BJ (cell line): Measurements from ENCODE around the gene OR5AL1. TPM values are rescaled to one million over a fixed set of nuclear protein-coding genes. Genes with fewer than 3 reads are reported as not detected.
"Not testable (repeated sequence)": the region's sequence is repeated elsewhere in the genome, so short reads cannot be mapped to it uniquely, and the experiment has no call there.

Experiments
- CTCF ChIA-PET: fragments of 350-600 bp; formaldehyde crosslinking; extraction: SDS; loops from one replicate; lab custom pipeline; 2021; ENCODE audit warnings: antibody characterized with exemption, inconsistent platforms; lab: Yijun Ruan, JAX
- POLR2A ChIA-PET: fragments of 300-600 bp; sonication (Branson Sonifier 250); formaldehyde crosslinking; extraction: SDS; loops from one replicate; lab custom pipeline; 2021; ENCODE audit warnings: antibody characterized with exemption; lab: Charles Lee
- DNase-seq: peaks from one replicate; pipeline ENCODE4 v3.0.0-alpha.2; 2011; ENCODE audit warnings: low read depth
- H3K27me3 ChIP-seq: 2 replicates; pipeline ENCODE4 v1.6.0; 2011; ENCODE audit warnings: low read length; ENCODE audit not compliant: control insufficient read depth, insufficient read depth
- H3K36me3 ChIP-seq: 2 replicates; pipeline ENCODE4 v1.5.1; 2011; ENCODE audit warnings: low read length; ENCODE audit not compliant: control insufficient read depth, insufficient read depth
- H3K4me3 ChIP-seq: 2 replicates; pipeline ENCODE4 v1.5.1; 2011; ENCODE audit warnings: low read depth, mild to moderate bottlenecking, control low read depth, low read length
- CTCF ChIP-seq: IDR thresholded peaks from 2 replicates; pipeline ENCODE4 v1.5.1; 2011; ENCODE audit warnings: low read depth, mild to moderate bottlenecking, control low read depth, inconsistent platforms, low read length, moderate library complexity; ENCODE audit not compliant: insufficient read depth
- polyA minus RNA-seq: library from RNA; depleted of rRNA, polyadenylated mRNA; stranded (reverse); fragments of >200 nt; gene quantifications from 2 replicates; pipeline ENCODE4 v1.2.3, GENCODE V29; 2011; rRNA and poly(A)+ RNA removed
- polyA plus RNA-seq: library from polyadenylated mRNA; depleted of rRNA; stranded (reverse); fragments of >200 nt; gene quantifications from 2 replicates; pipeline ENCODE4 v1.2.3, GENCODE V29; 2011; rRNA removed

The OR5AL1 gene
- polyA plus RNA-seq = not detected in 2 replicates
- not detected in 2 replicates for polyA minus RNA-seq

- no peak for DNase-seq
- no peak for TF ChIP-seq CTCF
- CTCF ChIA-PET = no interaction called here
- no peaks in the 10 kb centered on the region for H3K36me3 ChIP-seq
- H3K4me3 ChIP-seq = no peak within 1 kb of the TSS
- POLR2A ChIA-PET = no interaction called here
- H3K27me3 ChIP-seq = no peaks in the 10 kb centered on the region
Measured at GRCh38 chr11:56412396-56412795, at the start of gene OR5AL1. TSS of gene OR5AL1 (plus strand) at chr11:56412696.

- no peak for DNase-seq
- H3K4me3 ChIP-seq = no peak within 1 kb of the TSS
- ChIA-PET CTCF (no interaction called here), POLR2A (no interaction called here)
- no peaks in the 10 kb centered on the region for H3K36me3 ChIP-seq
- TF ChIP-seq CTCF = no peak
- no peaks in the 10 kb centered on the region for H3K27me3 ChIP-seq
Measured at GRCh38 chr11:56375324-56375723, 37.2 kb upstream of the OR5AL1 start, which contains the start of gene OR8U1. TSS of gene OR8U1 (plus strand) at chr11:56375624. CDS start at chr11:56375624, 0 bp downstream.

- H3K27me3 ChIP-seq = no peaks in the 10 kb centered on the region
- no peak for DNase-seq
- H3K36me3 ChIP-seq = no peaks in the 10 kb centered on the region
- POLR2A ChIA-PET = no interaction called here
- no peak overlapping the region for H3K4me3 ChIP-seq
- CTCF ChIA-PET = interaction anchor here (0.5 kb wide), 1 partner anchor 16 kb away, joined by 3 read pairs; no protein-coding TSS in a partner anchor
- no peak for TF ChIP-seq CTCF
Measured at GRCh38 chr11:56380120-56380519, 32.4 kb upstream of the OR5AL1 start.

DNA sequence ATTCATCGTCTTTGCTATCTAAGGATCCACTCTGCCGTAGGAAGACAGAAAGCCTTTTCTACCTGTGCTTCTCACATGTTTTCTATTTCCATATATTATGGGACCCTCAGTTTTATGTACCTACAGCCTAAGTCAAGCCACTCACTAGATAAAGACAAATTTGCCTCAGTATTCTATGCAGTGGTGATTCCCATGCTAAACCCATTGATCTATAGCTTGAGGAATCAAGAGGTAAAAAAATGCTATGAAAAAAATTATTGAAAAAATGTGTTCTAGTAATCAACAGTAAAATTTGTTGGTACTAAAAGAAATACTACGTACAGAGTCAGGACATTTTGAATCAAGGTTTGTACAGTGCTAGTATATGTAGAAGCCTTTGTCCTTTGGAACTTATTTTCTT is 18.1 kb upstream of the OR5AL1 start:
- CTCF ChIA-PET = no interaction called here

DNA sequence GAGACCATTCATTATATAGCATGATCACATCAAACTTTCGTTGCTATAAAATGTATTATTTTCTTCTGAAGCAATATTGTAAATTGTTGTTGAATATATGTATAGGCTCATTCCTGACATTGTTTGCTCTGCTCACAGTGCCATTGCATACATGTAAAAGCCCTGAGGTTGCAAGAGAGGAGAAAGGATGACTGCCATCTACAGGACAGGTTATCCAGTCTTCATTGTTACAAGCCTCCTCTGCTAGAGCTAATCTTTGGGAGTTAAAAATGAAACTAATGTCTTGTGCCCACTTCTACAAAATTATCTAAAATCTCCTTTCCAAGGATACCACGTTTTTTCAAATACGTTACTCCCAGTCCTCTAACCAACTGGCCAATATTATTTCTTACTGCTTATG is 16.4 kb upstream of the OR5AL1 start:
- Histone ChIP-seq H3K27me3 (no peaks in the 10 kb centered on the region), H3K4me3 (no peak overlapping the region), H3K36me3 (no peaks in the 10 kb centered on the region)
- POLR2A ChIA-PET = no interaction called here
- TF ChIP-seq CTCF = no peak
- CTCF ChIA-PET = interaction anchor here (0.7 kb wide), 1 partner anchor 16 kb away, joined by 3 read pairs; no protein-coding TSS in a partner anchor
- DNase-seq = no peak

More for the DNA sequence above, 18.1 kb upstream of the OR5AL1 start:
- DNase-seq = no peak
- H3K36me3 ChIP-seq = no peaks in the 10 kb centered on the region
- TF ChIP-seq CTCF = no peak
- H3K27me3 ChIP-seq = no peaks in the 10 kb centered on the region
- POLR2A ChIA-PET = no interaction called here
- no peak overlapping the region for H3K4me3 ChIP-seq

- H3K36me3 ChIP-seq, H3K4me3 ChIP-seq, H3K27me3 ChIP-seq, POLR2A ChIA-PET, DNase-seq, CTCF ChIA-PET: not testable (repeated sequence)
Measured at GRCh38 chr11:56401858-56402461, 10.5 kb upstream of the OR5AL1 start.
